IMR-90 (cell line): ENCODE data around the gene GGTLC2. TPM values are rescaled to one million over a fixed set of nuclear protein-coding genes. Genes with fewer than 3 reads are reported as not detected.

Source experiments
- BHLHE40 ChIP-seq: fragments of 150-350 bp; IDR thresholded peaks from 2 replicates; pipeline ENCODE4 v1.6.1; 2016; ENCODE audit warnings: mild to moderate bottlenecking, low read depth, low read length
- MAFK ChIP-seq: IDR thresholded peaks from 2 replicates; pipeline ENCODE4 v1.6.1; 2012; ENCODE audit warnings: low read depth, low read length, improper control_type of control experiment
- MAZ ChIP-seq: IDR thresholded peaks from 2 replicates; pipeline ENCODE4 v1.6.1; 2012; ENCODE audit warnings: low read depth, mild to moderate bottlenecking, low read length, improper control_type of control experiment, moderate library complexity, borderline replicate concordance
- POLR2A ChIP-seq: IDR thresholded peaks from 2 replicates; pipeline ENCODE4 v1.6.1; 2012; ENCODE audit warnings: mild to moderate bottlenecking, low read depth, low read length
- RCOR1 ChIP-seq: IDR thresholded peaks from 2 replicates; pipeline ENCODE4 v1.6.1; 2012; ENCODE audit warnings: mild to moderate bottlenecking, low read length, improper control_type of control experiment; ENCODE audit not compliant: insufficient replicate concordance
- SMC3 ChIP-seq: fragments of 150-350 bp; IDR thresholded peaks from 2 replicates; pipeline ENCODE4 v1.6.1; 2016; ENCODE audit warnings: low read depth, mild to moderate bottlenecking, antibody characterized with exemption, low read length, moderate library complexity
- polyA plus RNA-seq, 3 experiments: library from polyadenylated mRNA; depleted of rRNA; stranded (reverse); fragments of >200 nt; gene quantifications; 2 replicates each; pipeline ENCODE4 v1.2.3, GENCODE V29; 2012; ENCODE audit warnings: low replicate concordance in 1 of 3
- total RNA-seq: library from RNA; depleted of rRNA; stranded (reverse); fragments of >200 nt; gene quantifications from 2 replicates; pipeline ENCODE4 v1.2.3, GENCODE V29; 2012
- TF ChIP-seq, protein P1 (sequence below): fragments of 150-350 bp; IDR thresholded peaks from 2 replicates; pipeline ENCODE4 v1.6.1; 2017; ENCODE audit warnings: mild to moderate bottlenecking, antibody characterized with exemption, low read length, low read depth

Gene GGTLC2
- total and polyA plus RNA-seq, 2 of the 4 experiments (the other 2 are of a cell fraction): 0.09 TPM; not detected in 1

DNA sequence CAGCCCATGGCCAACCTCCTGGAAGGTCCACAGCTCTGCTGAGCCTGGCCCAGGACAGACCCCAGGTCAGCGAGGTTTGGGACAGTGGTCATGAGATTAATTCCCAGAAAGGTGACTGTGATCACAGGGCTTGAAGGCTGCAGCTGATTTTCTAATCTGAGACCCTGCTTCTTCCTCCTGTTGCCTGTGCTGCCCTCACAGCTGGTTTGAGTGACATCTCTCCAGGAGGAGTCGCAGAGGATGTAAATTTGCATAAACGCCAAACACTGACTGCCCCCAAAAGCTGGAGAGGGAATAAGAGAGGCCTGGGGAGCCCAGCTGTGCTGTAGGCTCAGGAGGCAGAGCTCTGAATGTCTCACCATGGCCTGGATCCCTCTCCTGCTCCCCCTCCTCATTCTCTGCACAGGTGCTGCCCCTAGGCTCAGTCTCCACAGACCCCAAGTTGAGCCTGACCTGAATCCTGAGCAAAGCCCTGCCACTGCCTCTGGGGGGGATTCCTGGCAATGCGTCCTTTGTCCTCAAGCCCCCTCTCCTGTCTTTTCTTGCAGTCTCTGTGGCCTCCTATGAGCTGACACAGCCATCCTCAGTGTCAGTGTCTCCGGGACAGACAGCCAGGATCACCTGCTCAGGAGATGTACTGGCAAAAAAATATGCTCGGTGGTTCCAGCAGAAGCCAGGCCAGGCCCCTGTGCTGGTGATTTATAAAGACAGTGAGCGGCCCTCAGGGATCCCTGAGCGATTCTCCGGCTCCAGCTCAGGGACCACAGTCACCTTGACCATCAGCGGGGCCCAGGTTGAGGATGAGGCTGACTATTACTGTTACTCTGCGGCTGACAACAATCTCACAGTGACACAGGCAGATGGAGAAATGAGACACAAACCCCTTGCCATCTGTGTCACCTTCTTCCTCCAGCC is 23.8 kb downstream of the GGTLC2 start (continued):
- TF ChIP-seq, protein P1, sequence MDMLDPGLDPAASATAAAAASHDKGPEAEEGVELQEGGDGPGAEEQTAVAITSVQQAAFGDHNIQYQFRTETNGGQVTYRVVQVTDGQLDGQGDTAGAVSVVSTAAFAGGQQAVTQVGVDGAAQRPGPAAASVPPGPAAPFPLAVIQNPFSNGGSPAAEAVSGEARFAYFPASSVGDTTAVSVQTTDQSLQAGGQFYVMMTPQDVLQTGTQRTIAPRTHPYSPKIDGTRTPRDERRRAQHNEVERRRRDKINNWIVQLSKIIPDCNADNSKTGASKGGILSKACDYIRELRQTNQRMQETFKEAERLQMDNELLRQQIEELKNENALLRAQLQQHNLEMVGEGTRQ: no peak
- TF ChIP-seq SMC3: no peak
- TF ChIP-seq MAZ: no peak
- TF ChIP-seq BHLHE40: no peak
- TF ChIP-seq POLR2A: no peak
- no peak for TF ChIP-seq MAFK
- no peak for TF ChIP-seq RCOR1
